ENCODE measurements around the gene ARRB1.

ARRB1 gene

GRCh38 chr11:75246671-75247350 is 104.7 kb downstream of the ARRB1 start:
- no peak for TF ChIP-seq CTCF (IDR thresholded peaks at IDR 0.05; ENCODE audit: insufficient read depth, low read length, poor library complexity, severe bottlenecking)
- H3K36me3 ChIP-seq (ENCODE audit: control insufficient read depth, insufficient read depth, low read length) = no peaks in the 10 kb centered on the region
- no peak overlapping the region for H3K4me3 ChIP-seq (replicated peaks; ENCODE audit: low read depth, low read length)
- H3K27me3 ChIP-seq (replicated peaks; ENCODE audit: control insufficient read depth, insufficient read depth, low read length) = peaks cover 3% of the 10 kb centered on the region
- no peak for DNase-seq (ENCODE audit: extremely low read depth, insufficient read length)

GRCh38 chr11:75246006-75246670 is 105.3 kb downstream of the ARRB1 start:
- peaks cover 3% of the 10 kb centered on the region for H3K27me3 ChIP-seq (replicated peaks; ENCODE audit: control insufficient read depth, insufficient read depth, low read length)
- no peak for TF ChIP-seq CTCF (IDR thresholded peaks at IDR 0.05; ENCODE audit: insufficient read depth, low read length, poor library complexity, severe bottlenecking)
- no peak overlapping the region for H3K4me3 ChIP-seq (replicated peaks; ENCODE audit: low read depth, low read length)
- no peaks in the 10 kb centered on the region for H3K36me3 ChIP-seq (ENCODE audit: control insufficient read depth, insufficient read depth, low read length)
- DNase-seq (ENCODE audit: extremely low read depth, insufficient read length) = no peak

- Histone ChIP-seq H3K36me3 (ENCODE audit: control insufficient read depth, insufficient read depth, low read length) (no peaks in the 10 kb centered on the region), H3K4me3 (replicated peaks; ENCODE audit: low read depth, low read length) (no peak overlapping the region), H3K27me3 (replicated peaks; ENCODE audit: control insufficient read depth, insufficient read depth, low read length) (peaks cover 3% of the 10 kb centered on the region)
- DNase-seq (ENCODE audit: extremely low read depth, insufficient read length) = no peak
- no peak for TF ChIP-seq CTCF (IDR thresholded peaks at IDR 0.05; ENCODE audit: insufficient read depth, low read length, poor library complexity, severe bottlenecking)
Measured at GRCh38 chr11:75245356-75246005, 106.0 kb downstream of the ARRB1 start.

GRCh38 chr11:75244052-75244814 is 107.2 kb downstream of the ARRB1 start:
- TF ChIP-seq CTCF (IDR thresholded peaks at IDR 0.05; ENCODE audit: insufficient read depth, low read length, poor library complexity, severe bottlenecking) = no peak
- no peak for DNase-seq (ENCODE audit: extremely low read depth, insufficient read length)
- Histone ChIP-seq H3K4me3 (replicated peaks; ENCODE audit: low read depth, low read length) (no peak overlapping the region), H3K27me3 (replicated peaks; ENCODE audit: control insufficient read depth, insufficient read depth, low read length) (peaks cover 3% of the 10 kb centered on the region), H3K36me3 (ENCODE audit: control insufficient read depth, insufficient read depth, low read length) (no peaks in the 10 kb centered on the region)

- no peak for DNase-seq (ENCODE audit: extremely low read depth, insufficient read length)
- Histone ChIP-seq H3K4me3 (replicated peaks; ENCODE audit: low read depth, low read length) (no peak overlapping the region), H3K27me3 (replicated peaks; ENCODE audit: control insufficient read depth, insufficient read depth, low read length) (peaks cover 3% of the 10 kb centered on the region)
Measured at GRCh38 chr11:75242722-75243600, 108.5 kb downstream of the ARRB1 start.

More at GRCh38 chr11:75242722-75243600, 108.5 kb downstream of the ARRB1 start:
- H3K36me3 ChIP-seq (ENCODE audit: control insufficient read depth, insufficient read depth, low read length) = no peaks in the 10 kb centered on the region
- no peak for TF ChIP-seq CTCF (IDR thresholded peaks at IDR 0.05; ENCODE audit: insufficient read depth, low read length, poor library complexity, severe bottlenecking)

Data from GM06990 (cell line).